ENCODE results near the gene CHST11. TPM values are rescaled to one million over a fixed set of nuclear protein-coding genes. Genes with fewer than 3 reads are reported as not detected.

Gene CHST11
- total and polyA plus RNA-seq, 2 donors from 2014 or later: 2.0 to 23.3 TPM

DNA sequence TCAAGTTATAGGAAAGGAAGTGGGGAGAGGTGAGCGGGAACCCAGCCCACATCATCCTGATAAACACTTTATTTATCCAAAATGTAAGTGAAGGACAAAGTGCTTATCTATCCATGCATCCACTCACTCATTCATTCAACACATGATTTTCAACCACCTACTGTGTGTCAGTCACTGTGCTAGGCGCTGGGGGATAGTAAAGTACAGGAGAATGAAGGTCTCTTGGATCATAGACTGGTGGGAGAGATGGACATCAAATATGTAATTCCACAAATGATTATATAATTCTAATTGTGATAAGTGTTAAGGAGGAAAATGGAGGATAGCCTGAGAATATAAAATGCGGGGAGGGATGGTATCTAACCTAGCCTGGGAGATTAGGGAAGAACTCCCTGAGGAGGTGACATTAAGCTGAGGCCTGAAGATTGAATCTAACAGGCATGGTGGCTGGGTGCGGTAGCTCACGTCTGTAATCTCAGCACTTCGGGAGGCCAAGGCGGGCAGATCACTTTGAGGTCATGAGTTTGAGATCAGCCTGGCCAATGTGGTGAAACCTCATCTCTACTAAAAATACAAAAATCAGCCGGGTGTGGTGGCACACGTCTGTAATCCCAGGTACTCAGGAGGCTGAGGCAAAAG, 41.3 kb upstream of the CHST11 start:
- TF ChIP-seq, protein P1, sequence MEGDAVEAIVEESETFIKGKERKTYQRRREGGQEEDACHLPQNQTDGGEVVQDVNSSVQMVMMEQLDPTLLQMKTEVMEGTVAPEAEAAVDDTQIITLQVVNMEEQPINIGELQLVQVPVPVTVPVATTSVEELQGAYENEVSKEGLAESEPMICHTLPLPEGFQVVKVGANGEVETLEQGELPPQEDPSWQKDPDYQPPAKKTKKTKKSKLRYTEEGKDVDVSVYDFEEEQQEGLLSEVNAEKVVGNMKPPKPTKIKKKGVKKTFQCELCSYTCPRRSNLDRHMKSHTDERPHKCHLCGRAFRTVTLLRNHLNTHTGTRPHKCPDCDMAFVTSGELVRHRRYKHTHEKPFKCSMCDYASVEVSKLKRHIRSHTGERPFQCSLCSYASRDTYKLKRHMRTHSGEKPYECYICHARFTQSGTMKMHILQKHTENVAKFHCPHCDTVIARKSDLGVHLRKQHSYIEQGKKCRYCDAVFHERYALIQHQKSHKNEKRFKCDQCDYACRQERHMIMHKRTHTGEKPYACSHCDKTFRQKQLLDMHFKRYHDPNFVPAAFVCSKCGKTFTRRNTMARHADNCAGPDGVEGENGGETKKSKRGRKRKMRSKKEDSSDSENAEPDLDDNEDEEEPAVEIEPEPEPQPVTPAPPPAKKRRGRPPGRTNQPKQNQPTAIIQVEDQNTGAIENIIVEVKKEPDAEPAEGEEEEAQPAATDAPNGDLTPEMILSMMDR (IDR thresholded peaks at IDR 0.05; ENCODE audit: borderline replicate concordance, extremely low read depth, insufficient read depth): no peak
- Histone ChIP-seq H3K27ac (ENCODE audit: low read depth in 2 of 2, low read length in 2 of 2) (no peak overlapping the region), H3K9me3 (ENCODE audit: control insufficient read depth in 2 of 3, insufficient read depth in 1 of 3, low read length in 3 of 3) (no peaks in the 10 kb centered on the region), H3K4me3 (ENCODE audit: low read length in 3 of 3) (no peak overlapping the region), H3K4me1 (ENCODE audit: control insufficient read depth in 2 of 3, insufficient read depth in 2 of 3, low read depth in 1 of 3, low read length in 3 of 3) (no peaks in the 10 kb centered on the region), H3K36me3 (ENCODE audit: control insufficient read depth in 2 of 3, insufficient read depth in 3 of 3, low read length in 3 of 3) (no peaks in the 10 kb centered on the region), H3K9ac (ENCODE audit: low read length in 3 of 3) (no peak overlapping the region), H3K27me3 (ENCODE audit: control insufficient read depth, insufficient read depth, low read length) (no peaks in the 10 kb centered on the region)
- intact Hi-C loops (cut with DNase I): no loop called here
- FAIRE-seq (no peak), DNase-seq (no peak)

- Histone ChIP-seq H3K9ac (ENCODE audit: low read length in 3 of 3) (no peak overlapping the region), H3K36me3 (ENCODE audit: control insufficient read depth in 2 of 3, insufficient read depth in 3 of 3, low read length in 3 of 3) (no peaks in the 10 kb centered on the region), H3K9me3 (ENCODE audit: control insufficient read depth in 2 of 3, insufficient read depth in 1 of 3, low read length in 3 of 3) (no peaks in the 10 kb centered on the region), H3K27ac (ENCODE audit: low read depth in 2 of 2, low read length in 2 of 2) (no peak overlapping the region), H3K27me3 (ENCODE audit: control insufficient read depth, insufficient read depth, low read length) (no peaks in the 10 kb centered on the region), H3K4me1 (ENCODE audit: control insufficient read depth in 2 of 3, insufficient read depth in 2 of 3, low read depth in 1 of 3, low read length in 3 of 3) (no peaks in the 10 kb centered on the region), H3K4me3 (ENCODE audit: low read length in 3 of 3) (no peak overlapping the region)
- FAIRE-seq (no peak), DNase-seq (no peak)
- intact Hi-C loops (cut with DNase I): no loop called here
- TF ChIP-seq, protein P1 (IDR thresholded peaks at IDR 0.05; ENCODE audit: borderline replicate concordance, extremely low read depth, insufficient read depth): no peak
Measured at GRCh38 chr12:104416136-104416535, 40.6 kb upstream of the CHST11 start.

DNA sequence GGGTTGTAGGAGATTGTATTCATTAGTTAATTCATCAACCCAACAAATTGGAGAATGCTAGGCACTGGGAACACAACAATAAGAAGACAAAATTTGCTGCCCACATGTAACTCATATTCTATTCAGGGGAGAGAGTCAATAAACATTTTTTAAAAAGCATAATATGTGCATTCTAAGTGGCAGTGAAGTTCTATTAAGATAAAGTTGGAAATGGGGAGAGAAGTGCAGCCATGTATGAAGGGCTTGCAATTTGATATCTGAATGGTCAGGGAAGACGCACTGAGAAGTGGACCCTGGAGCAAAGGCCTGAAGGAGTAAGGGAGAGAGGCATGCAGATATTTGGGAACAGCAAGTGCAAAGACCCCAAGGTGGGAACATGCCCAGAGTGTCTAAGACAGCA, 40.2 kb upstream of the CHST11 start:
- TF ChIP-seq, protein P1 (IDR thresholded peaks at IDR 0.05; ENCODE audit: borderline replicate concordance, extremely low read depth, insufficient read depth): no peak
- no peak for FAIRE-seq
- intact Hi-C loops (cut with DNase I): no loop called here
- no peak overlapping the region for H3K27ac ChIP-seq (ENCODE audit: low read depth in 2 of 2, low read length in 2 of 2)
- H3K9ac ChIP-seq (ENCODE audit: low read length in 3 of 3): no peak overlapping the region
- DNase-seq: peak in 2 of 5 donors; percentile 30 to 46
- H3K4me1 ChIP-seq (ENCODE audit: control insufficient read depth in 2 of 3, insufficient read depth in 2 of 3, low read depth in 1 of 3, low read length in 3 of 3): no peaks in the 10 kb centered on the region
- no peaks in the 10 kb centered on the region for H3K27me3 ChIP-seq (ENCODE audit: control insufficient read depth, insufficient read depth, low read length)
- H3K36me3 ChIP-seq (ENCODE audit: control insufficient read depth in 2 of 3, insufficient read depth in 3 of 3, low read length in 3 of 3): no peaks in the 10 kb centered on the region
- H3K9me3 ChIP-seq (ENCODE audit: control insufficient read depth in 2 of 3, insufficient read depth in 1 of 3, low read length in 3 of 3): no peaks in the 10 kb centered on the region
- H3K4me3 ChIP-seq (ENCODE audit: low read length in 3 of 3): no peak overlapping the region

DNA sequence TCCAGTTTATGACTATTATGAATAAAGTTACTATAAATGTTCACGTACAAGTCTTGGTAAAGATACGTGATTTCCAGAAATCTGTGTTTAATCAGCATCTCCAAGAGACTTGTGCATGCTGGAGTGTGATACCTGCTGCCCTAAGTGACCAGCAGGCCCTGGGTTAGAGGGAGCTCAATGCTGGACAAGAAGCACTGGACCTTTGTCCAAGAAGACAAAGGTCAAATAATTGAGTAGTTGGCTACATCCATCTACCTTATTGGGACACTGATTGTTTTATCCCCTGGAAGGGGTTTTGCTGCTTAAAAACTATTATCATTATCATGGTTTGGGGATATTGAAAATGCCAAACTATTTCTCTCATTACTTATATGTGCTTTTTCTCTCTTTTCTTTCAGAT, 37.0 kb upstream of the CHST11 start:
- Histone ChIP-seq H3K36me3 (ENCODE audit: control insufficient read depth in 2 of 3, insufficient read depth in 3 of 3, low read length in 3 of 3) (no peaks in the 10 kb centered on the region), H3K9ac (ENCODE audit: low read length in 3 of 3) (no peak overlapping the region), H3K27me3 (ENCODE audit: control insufficient read depth, insufficient read depth, low read length) (no peaks in the 10 kb centered on the region), H3K27ac (ENCODE audit: low read depth in 2 of 2, low read length in 2 of 2) (no peak overlapping the region), H3K9me3 (ENCODE audit: control insufficient read depth in 2 of 3, insufficient read depth in 1 of 3, low read length in 3 of 3) (no peaks in the 10 kb centered on the region), H3K4me3 (ENCODE audit: low read length in 3 of 3) (no peak overlapping the region), H3K4me1 (ENCODE audit: control insufficient read depth in 2 of 3, insufficient read depth in 2 of 3, low read depth in 1 of 3, low read length in 3 of 3) (no peaks in the 10 kb centered on the region)
- TF ChIP-seq, protein P1 (IDR thresholded peaks at IDR 0.05; ENCODE audit: borderline replicate concordance, extremely low read depth, insufficient read depth): no peak
- FAIRE-seq (no peak), DNase-seq (no peak)
- intact Hi-C loops (cut with DNase I): no loop called here
